Osteocyte (in vitro differentiated cells): Measurements from ENCODE around the gene CDH4. TPM values are rescaled to one million over a fixed set of nuclear protein-coding genes. Genes with fewer than 3 reads are reported as not detected.
"Not testable (repeated sequence)": the region's sequence is repeated elsewhere in the genome, so short reads cannot be mapped to it uniquely, and the experiment has no call there.

Experiments used
- DNase-seq: peaks from one replicate; pipeline ENCODE4 v3.0.0; 2021; ENCODE audit warnings: mixed read lengths; ENCODE audit not compliant: unreplicated experiment; ENCODE audit errors: extremely low spot score
- H3K27ac Mint-ChIP-seq: one replicate; pipeline ENCODE4 v1.8.0; 2021; ENCODE audit warnings: mild to moderate bottlenecking, mixed read lengths; ENCODE audit not compliant: unreplicated experiment
- H3K27me3 Mint-ChIP-seq: one replicate; pipeline ENCODE4 v1.8.0; 2021; ENCODE audit warnings: mixed read lengths; ENCODE audit not compliant: unreplicated experiment
- H3K36me3 Mint-ChIP-seq: one replicate; pipeline ENCODE4 v1.8.0; 2021; ENCODE audit warnings: mixed read lengths; ENCODE audit not compliant: unreplicated experiment
- H3K4me1 Mint-ChIP-seq: one replicate; pipeline ENCODE4 v1.8.0; 2021; ENCODE audit warnings: mixed read lengths; ENCODE audit not compliant: unreplicated experiment
- H3K4me3 Mint-ChIP-seq: one replicate; pipeline ENCODE4 v1.8.0; 2021; ENCODE audit warnings: mild to moderate bottlenecking, moderate library complexity, mixed read lengths; ENCODE audit not compliant: unreplicated experiment
- H3K9me3 Mint-ChIP-seq: one replicate; pipeline ENCODE4 v1.8.0; 2021; ENCODE audit warnings: mixed read lengths; ENCODE audit not compliant: unreplicated experiment
- CTCF ChIP-seq: fragments of 200-600 bp; sonication (generic); IDR thresholded peaks from 2 replicates; pipeline ENCODE4 v1.5.0; 2021; ENCODE audit warnings: antibody characterized with exemption, mild to moderate bottlenecking, moderate library complexity
- total RNA-seq: library from RNA; stranded (reverse); gene quantifications from 2 replicates; pipeline ENCODE4 v1.2.1, GENCODE V29; 2021

Gene CDH4
- total RNA-seq, 1 donor from 2014 or later: 1.3 TPM

GRCh38 chr20:61967300-61967699 is 715.2 kb downstream of the CDH4 start:
- peak; percentile 56 for DNase-seq
- no peaks in the 10 kb centered on the region for H3K9me3 Mint-ChIP-seq
- H3K27me3 Mint-ChIP-seq: no peaks in the 10 kb centered on the region
- no peaks in the 10 kb centered on the region for H3K4me1 Mint-ChIP-seq
- no peak overlapping the region for H3K27ac Mint-ChIP-seq
- H3K36me3 Mint-ChIP-seq: peaks cover 3% of the 10 kb centered on the region
- no peak for TF ChIP-seq CTCF
- no peak overlapping the region for H3K4me3 Mint-ChIP-seq

- H3K27ac Mint-ChIP-seq: no peak overlapping the region
- TF ChIP-seq CTCF: no peak
- H3K9me3 Mint-ChIP-seq: no peaks in the 10 kb centered on the region
- H3K27me3 Mint-ChIP-seq: no peaks in the 10 kb centered on the region
- no peaks in the 10 kb centered on the region for H3K4me1 Mint-ChIP-seq
- no peak overlapping the region for H3K4me3 Mint-ChIP-seq
- peaks cover 13% of the 10 kb centered on the region for H3K36me3 Mint-ChIP-seq
- no peak for DNase-seq
Observed at GRCh38 chr20:61968036-61968810, 716.2 kb downstream of the CDH4 start.

GRCh38 chr20:61968932-61969331 is 716.9 kb downstream of the CDH4 start:
- H3K4me3 Mint-ChIP-seq: no peak overlapping the region
- DNase-seq: no peak
- no peaks in the 10 kb centered on the region for H3K27me3 Mint-ChIP-seq
- H3K9me3 Mint-ChIP-seq: no peaks in the 10 kb centered on the region
- H3K36me3 Mint-ChIP-seq: peaks cover 17% of the 10 kb centered on the region
- TF ChIP-seq CTCF: no peak
- no peak overlapping the region for H3K27ac Mint-ChIP-seq
- H3K4me1 Mint-ChIP-seq: no peaks in the 10 kb centered on the region

- no peak for DNase-seq
- no peak overlapping the region for H3K27ac Mint-ChIP-seq
- peaks cover 21% of the 10 kb centered on the region for H3K36me3 Mint-ChIP-seq
- no peaks in the 10 kb centered on the region for H3K4me1 Mint-ChIP-seq
- TF ChIP-seq CTCF: no peak
- no peak overlapping the region for H3K4me3 Mint-ChIP-seq
- no peaks in the 10 kb centered on the region for H3K9me3 Mint-ChIP-seq
- H3K27me3 Mint-ChIP-seq: no peaks in the 10 kb centered on the region
Observed at GRCh38 chr20:61969806-61970205, 717.7 kb downstream of the CDH4 start.

GRCh38 chr20:61970357-61970756 is 718.3 kb downstream of the CDH4 start:
- no peak for TF ChIP-seq CTCF
- no peaks in the 10 kb centered on the region for H3K9me3 Mint-ChIP-seq
- no peak overlapping the region for H3K27ac Mint-ChIP-seq
- H3K4me3 Mint-ChIP-seq: no peak overlapping the region
- H3K36me3 Mint-ChIP-seq: peaks cover 22% of the 10 kb centered on the region
- no peak for DNase-seq
- H3K4me1 Mint-ChIP-seq: no peaks in the 10 kb centered on the region
- no peaks in the 10 kb centered on the region for H3K27me3 Mint-ChIP-seq

GRCh38 chr20:61971595-61971994 is 719.5 kb downstream of the CDH4 start:
- not testable (repeated sequence) for H3K27ac Mint-ChIP-seq, DNase-seq

More at GRCh38 chr20:61971595-61971994, 719.5 kb downstream of the CDH4 start:
- not testable (repeated sequence) for H3K9me3 Mint-ChIP-seq, H3K27me3 Mint-ChIP-seq, H3K4me1 Mint-ChIP-seq, H3K4me3 Mint-ChIP-seq
- H3K36me3 Mint-ChIP-seq: peaks cover 26% of the 10 kb centered on the region
